Stimulated activated CD4-positive, alpha-beta T cell treated with anti-CD3 and anti-CD28 coated beads, Interleukin-4, amount 100 ng/mL, for 48 hours (primary cell): Measurements from ENCODE around the gene ASMT.
A peak's percentile ranks its signal among the peaks of the same experiment; 100 is the strongest.
"Not testable (repeated sequence)": the region's sequence is repeated elsewhere in the genome, so short reads cannot be mapped to it uniquely, and the experiment has no call there.

Experiments
- DNase-seq, 2 donors: peaks; one replicate each; pipeline ENCODE4 v3.0.0-alpha.2; 2020; ENCODE audit warnings: low read depth in 2 of 2

The ASMT gene

GRCh38 chrX:1649621-1650020 lies 34.8 kb downstream of the ASMT start:
- no peak for DNase-seq

GRCh38 chrX:1652011-1652811 lies 37.4 kb downstream of the ASMT start:
- peak in 1 of 2 donors; percentile 12 for DNase-seq

- DNase-seq = no peak
Observed at GRCh38 chrX:1656379-1656778, 41.5 kb downstream of the ASMT start.

- DNase-seq = no peak
Observed at GRCh38 chrX:1657367-1658070, 42.7 kb downstream of the ASMT start.

GRCh38 chrX:1658071-1658491 lies 43.2 kb downstream of the ASMT start:
- no peak for DNase-seq

- DNase-seq = no peak
Observed at GRCh38 chrX:1659664-1660461, 45.0 kb downstream of the ASMT start.

GRCh38 chrX:1661048-1661921 lies 46.4 kb downstream of the ASMT start:
- DNase-seq = peak in 1 of 2 donors; percentile 77

GRCh38 chrX:1661922-1662221 lies 47.0 kb downstream of the ASMT start:
- DNase-seq = no peak

GRCh38 chrX:1667566-1667965 lies 52.7 kb downstream of the ASMT start:
- no peak for DNase-seq

GRCh38 chrX:1673337-1673736 lies 58.5 kb downstream of the ASMT start:
- no peak for DNase-seq

- DNase-seq = no peak
Observed at GRCh38 chrX:1676866-1677265, 62.0 kb downstream of the ASMT start.

GRCh38 chrX:1679238-1679637 lies 64.4 kb downstream of the ASMT start:
- peak in 1 of 2 donors; percentile 21 for DNase-seq

GRCh38 chrX:1681439-1681838 lies 66.6 kb downstream of the ASMT start:
- DNase-seq = no peak

- DNase-seq = not testable (repeated sequence)
Observed at GRCh38 chrX:1681856-1682255, 67.0 kb downstream of the ASMT start.

- DNase-seq = not testable (repeated sequence)
Observed at GRCh38 chrX:1682501-1682900, 67.6 kb downstream of the ASMT start.

- not testable (repeated sequence) for DNase-seq
Observed at GRCh38 chrX:1684883-1685282, 70.0 kb downstream of the ASMT start.

GRCh38 chrX:1685444-1685880 lies 70.6 kb downstream of the ASMT start:
- DNase-seq = not testable (repeated sequence)

GRCh38 chrX:1686642-1687041 lies 71.8 kb downstream of the ASMT start:
- no peak for DNase-seq
